HG02642 (cell line): Measurements from ENCODE around the gene PARD3B.
A peak's percentile ranks its signal among the peaks of the same experiment; 100 is the strongest.

Experiments used
- ATAC-seq: cut with Tn5 transposase; IDR thresholded peaks from one replicate; pipeline ENCODE4 v1.9.1; 2021; ENCODE audit warnings: mild to moderate bottlenecking; ENCODE audit not compliant: unreplicated experiment, poor library complexity

Gene PARD3B

DNA sequence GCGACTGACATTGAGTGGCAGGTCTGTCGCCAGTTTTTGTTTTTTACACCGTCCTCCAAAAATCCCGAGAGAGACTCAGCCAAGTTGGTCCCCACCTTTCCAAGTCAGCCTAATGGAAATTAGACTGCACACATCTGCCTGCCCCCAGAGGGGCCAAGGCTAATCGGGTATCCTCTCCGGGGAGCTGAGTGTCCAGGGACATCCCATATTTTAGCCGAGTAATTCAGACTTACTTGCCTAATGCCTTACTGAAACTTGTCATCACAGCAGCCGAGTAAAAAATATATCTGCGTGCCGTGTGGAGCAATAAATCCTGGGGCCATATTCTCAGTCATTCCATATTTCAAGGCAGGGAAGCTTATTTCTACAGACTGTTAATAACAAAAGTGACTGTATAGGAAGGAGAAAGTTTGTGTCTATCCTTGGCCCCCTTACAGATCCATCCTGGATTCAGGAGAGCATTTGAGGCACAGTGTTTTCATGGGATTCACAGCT is 1098.2 kb downstream of the PARD3B start:
- ATAC-seq = no peak

DNA sequence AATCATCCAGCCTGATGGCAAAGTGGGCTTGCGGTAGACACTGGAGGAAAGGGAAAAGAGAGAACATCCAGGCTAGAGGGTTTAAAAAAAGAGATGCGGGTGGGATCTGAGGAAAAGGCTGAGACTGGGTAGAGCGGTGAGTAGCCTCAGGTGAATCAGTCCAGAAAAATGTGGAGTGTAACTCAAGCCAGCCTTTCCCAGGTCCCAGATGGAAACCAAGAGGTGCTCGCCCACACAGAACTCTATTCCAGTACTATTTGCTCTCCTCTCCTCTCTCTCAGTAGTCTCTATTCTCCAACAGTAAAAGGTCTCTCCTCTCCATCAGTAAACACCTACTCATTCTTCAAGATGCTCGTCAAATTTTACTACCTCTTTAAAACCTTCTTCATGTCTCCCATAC is 1098.7 kb downstream of the PARD3B start:
- ATAC-seq = no peak

DNA sequence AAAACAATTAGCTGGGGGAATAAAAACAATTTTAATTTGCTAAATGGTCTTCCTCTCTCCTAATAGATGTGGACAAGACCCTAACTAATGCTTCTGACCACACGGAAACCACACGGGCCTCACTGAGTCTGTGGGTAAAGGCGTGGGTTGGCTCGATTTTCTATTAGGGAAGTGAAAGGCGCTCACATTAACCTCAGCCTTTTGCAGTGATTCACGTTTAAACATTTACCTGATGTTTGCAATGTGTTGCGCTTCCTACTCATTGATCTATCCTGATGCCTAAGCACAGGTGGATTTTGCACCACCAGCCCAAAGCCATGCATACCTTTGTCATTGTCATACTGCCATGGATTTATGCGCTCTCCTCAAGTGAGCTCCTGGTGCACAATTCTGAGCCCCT is 1101.4 kb downstream of the PARD3B start:
- ATAC-seq = peak; percentile 97

DNA sequence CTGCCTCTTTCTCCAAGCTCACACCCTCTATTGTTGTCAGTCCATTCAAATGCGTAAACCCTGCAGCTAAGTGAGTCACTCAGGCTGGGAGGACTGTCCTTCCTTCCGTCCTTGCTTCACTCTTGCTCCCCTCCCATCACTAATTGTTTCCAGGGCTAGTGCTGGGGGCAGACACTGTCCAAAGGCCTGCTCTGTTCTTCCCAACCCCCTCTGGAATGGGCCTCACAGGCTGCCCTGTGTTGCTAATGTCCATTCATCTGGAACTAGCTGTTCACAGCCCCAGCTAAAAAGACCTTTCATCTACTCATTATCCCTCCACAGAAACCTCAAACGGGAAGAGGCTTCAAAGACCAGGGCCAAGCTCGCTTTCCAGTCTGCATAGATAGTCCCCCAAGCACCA is 1105.2 kb downstream of the PARD3B start:
- ATAC-seq = no peak

DNA sequence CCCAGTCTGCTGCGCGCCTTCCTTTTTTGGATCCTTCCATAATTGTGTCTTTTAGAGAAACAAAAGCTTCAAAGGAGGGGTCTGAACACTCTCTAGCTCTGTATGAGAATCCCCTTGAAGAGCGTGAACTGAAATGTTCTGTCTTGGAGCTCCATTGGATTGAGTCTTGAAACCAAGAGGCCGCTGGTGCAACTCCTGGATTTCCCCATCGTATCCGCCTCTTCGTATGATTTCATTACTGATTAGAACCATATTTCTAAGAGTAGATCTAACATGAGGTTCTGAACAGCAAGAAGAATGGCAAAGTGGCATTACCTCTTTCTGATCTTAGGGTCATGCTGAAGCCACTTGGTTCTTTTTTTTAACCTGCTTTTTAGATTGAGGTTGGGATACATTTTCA is 1105.7 kb downstream of the PARD3B start:
- no peak for ATAC-seq

DNA sequence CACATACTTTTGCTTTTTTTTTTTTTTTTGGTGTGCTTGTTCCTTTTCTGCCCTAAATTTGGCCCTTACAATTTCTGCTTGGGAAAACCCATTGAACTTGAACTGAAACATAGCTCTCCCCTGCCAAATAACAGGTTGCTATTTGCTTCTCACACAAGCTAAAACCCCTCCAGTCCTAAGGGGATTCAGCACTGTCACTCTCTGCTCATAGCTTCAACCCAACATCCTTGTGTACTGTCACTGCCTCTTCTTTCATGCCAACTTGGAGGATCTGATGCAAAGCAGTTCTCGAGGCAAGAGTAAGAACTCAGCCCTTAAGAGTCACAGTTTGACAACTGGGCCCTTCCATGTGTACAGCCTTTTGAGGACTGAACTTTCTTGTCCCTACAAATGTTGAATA is 1106.4 kb downstream of the PARD3B start:
- ATAC-seq = no peak

DNA sequence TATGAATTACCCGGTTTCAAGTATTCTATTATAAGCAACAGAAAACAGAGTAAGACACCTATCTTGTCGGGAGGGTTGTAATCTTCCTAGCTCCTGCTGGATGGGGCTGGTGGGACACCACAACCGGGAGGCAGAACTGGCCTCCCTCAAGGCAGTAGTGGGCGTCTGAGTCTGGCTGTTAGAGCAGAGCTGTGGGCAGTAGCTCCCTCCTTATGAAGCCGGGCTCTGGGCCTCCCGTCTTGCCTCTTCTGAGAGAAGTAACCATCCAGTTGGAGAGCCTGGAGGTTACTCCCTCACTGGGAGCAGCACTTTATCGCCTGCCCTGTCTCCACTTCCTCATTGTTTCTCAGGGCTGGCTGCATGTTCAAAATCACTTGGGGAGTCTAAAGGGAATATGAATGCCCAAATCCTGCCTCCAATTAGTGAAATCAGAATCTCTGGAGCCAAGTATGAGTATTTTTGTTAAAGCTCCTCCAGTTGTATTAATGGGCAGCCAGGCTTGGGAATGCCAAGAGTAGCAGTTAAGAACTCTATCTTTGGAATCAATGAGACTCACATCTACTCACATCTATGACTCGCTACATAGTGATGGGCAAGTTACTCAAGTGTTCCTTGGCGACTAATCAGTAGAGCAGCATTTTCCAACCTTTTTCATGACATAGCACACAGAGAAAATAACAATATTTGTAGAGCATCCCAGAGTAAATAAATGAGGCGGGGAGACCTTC is 1109.8 kb downstream of the PARD3B start:
- no peak for ATAC-seq

DNA sequence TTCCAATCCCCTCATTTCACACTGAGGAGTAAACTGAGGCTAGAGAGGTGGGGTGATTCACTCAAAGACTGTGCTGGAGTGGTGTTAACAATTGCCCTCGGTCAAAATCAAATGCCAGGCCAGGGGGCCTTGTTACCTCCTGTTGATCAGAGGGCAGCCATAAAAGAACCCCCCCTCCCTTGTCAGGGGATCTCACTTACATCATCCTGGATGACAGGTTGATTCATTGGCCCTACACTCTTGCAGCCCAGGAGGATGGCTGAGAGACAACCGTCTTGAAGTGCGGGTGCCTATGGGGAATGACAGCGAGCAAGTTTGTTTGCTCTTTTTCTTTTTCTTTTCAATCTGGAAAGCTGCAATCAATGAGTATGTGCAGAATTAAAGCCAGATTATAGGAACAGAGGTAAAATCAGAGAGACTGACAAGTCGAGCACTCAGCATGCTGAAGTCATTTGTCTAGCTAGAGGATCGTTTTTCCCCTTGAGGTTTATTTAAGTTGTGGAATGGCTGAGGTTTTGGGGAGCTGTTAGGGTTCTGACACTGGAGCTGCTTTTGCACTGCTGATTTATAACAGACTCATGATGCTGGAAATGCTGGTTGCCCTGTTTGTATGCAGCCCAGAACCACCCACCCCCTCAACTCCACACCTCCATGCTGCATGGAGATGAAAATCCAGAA is 1110.6 kb downstream of the PARD3B start:
- no peak for ATAC-seq

DNA sequence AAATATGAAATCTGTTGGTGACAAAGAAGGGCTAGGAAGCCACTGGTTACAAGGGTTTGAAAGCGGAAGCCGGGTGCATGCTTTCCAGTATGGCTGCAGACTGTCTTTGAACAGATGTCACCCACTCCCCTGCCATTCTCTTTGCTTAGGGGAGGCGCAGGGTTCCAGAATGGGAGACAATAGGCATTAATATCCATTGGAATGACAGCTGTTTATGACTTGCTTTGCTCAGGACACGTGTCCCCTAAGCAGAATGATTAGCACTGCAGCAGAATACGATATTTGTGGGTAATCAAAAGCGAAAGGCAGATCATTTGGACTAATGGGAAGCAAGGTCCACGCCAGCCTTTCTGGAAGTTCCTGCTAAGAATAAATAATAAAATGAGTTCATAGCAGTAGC is 1111.2 kb downstream of the PARD3B start:
- ATAC-seq = no peak

DNA sequence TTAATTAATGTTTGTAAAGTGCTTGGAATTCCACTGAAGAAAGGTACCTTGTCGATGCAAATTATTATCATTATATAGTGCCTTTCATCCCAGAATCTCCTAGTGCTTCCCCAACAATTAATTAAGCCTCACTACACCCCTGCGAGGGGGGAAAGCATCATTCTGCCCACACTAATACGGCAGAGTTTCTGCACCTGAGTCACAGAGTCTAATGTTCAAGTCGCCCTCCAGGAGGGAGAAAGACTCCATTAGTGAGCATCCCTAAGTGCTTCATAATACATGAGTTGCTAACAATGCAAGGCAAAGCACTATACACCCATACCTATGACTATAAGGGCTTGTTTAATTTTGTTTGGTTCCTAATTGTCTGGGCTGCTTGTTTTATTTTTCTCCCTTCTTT is 1111.7 kb downstream of the PARD3B start:
- ATAC-seq = no peak

DNA sequence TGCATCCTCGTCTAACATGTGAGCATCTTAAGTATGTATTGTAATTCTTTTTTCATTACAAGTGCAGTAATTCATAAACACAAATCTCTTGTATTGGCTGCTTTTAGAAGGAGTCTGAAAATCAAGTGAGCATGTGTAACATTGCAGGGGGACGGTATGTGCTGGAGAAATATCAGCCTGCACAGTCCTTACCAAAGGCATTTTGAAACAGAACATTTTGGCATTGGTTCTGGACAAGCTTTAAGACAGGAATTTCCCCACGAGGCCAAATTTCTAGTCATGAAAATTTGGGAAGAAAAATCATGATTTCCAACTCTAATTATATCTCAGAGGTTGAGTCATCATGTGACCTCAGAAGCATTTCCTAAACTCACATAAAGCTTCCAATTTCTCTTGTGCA is 1112.3 kb downstream of the PARD3B start:
- no peak for ATAC-seq

DNA sequence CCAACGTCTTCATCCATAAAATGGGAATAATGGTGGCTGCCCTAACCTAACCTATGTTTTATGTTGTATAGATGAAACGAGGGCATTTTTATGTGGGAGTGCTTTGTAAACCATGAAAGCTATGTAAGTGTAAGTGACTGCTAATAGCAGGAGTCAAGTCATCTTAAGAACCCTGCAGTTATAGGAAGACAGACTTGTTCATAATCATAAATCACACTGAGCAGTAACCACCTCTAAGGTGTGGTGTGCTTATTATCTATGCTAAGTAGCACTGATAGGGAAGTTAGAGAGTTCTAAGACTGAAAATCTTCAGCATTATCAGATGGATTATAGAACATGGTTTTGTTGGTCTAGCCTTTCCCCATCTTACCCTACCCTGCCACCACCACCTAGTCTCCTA is 1112.8 kb downstream of the PARD3B start:
- ATAC-seq = no peak

DNA sequence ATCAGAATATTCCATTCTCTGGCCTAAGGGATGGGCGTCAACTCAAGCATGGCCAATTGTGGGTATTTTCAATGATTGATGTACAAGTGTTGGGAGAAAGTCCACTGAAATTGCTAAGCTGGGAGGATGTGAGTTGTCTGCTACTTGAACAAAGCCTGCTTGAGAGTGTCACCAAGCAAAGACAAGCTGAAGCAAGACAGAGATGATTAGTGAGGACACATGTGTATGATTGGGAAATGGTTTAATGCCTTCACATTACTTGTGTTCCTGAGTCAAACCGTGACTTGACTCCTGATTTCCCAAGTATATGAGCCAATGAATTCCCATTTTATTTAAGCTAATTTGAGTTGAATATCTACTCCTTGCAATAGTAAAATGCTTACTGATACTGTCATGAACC is 1113.3 kb downstream of the PARD3B start:
- no peak for ATAC-seq

DNA sequence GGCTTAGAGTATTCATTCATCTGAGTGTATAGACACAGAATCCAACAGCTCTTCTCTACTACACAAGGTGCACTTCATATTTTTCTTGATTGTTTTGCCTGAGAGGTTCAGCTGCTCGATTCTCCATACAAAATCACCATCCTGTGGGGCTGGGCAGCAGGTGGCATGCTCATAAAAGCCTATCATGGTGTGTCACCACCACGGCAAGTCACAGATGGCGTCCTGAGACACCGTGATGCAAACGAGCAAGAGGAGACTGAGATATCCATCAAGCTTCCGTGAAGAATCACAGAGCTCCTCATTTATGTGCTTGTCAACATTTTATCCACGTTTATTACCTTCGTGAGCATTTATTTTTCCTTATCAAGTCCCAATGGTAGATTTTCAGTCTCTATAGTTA is 1114.6 kb downstream of the PARD3B start:
- ATAC-seq = no peak

DNA sequence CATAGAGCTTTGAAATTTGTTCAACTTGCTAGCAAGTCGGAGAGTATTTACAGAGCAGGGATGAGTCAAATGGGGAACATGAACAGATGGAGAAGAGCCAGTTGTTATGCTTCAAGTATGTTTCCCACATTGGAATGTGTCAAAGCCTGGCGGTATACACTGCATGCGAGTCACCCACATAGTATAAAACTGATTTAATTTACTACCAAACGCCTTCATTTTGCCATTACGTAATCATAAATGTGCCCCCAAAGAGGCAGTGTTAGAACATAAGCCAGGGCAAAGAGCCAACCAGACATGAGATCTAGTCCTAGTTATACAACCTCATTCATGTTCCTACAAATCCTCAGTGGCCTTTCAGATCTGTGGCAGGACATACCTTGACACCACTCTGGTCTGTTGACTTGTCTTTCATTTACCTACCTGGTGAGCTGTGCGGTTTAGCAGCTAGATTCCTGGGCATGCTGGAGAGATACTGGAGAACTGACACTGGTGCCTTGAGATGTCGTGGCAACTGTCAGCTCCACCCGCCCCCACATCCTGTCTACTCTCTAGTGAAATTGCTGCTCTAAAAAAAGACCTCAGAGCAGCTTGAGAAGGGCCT is 1115.3 kb downstream of the PARD3B start:
- ATAC-seq = peak; percentile 87

DNA sequence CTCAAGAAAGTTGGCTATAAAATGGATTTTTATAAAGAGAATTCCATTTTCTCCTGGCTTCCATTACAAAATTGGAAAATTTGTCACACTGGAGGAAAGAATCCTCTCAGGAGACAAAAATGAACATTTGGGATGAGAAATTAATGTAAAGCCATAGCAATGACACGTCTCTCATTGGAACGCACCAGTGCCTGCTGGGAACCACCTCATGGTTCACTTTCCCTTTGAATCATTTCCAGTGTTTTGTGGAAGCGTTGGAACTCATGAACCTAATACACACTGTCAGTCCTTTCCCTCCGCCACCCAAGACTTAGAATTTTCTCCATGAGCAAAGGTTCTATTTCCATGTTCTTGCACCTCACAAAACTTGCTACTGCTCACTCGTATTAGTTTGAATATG is 1116.0 kb downstream of the PARD3B start:
- ATAC-seq = no peak

DNA sequence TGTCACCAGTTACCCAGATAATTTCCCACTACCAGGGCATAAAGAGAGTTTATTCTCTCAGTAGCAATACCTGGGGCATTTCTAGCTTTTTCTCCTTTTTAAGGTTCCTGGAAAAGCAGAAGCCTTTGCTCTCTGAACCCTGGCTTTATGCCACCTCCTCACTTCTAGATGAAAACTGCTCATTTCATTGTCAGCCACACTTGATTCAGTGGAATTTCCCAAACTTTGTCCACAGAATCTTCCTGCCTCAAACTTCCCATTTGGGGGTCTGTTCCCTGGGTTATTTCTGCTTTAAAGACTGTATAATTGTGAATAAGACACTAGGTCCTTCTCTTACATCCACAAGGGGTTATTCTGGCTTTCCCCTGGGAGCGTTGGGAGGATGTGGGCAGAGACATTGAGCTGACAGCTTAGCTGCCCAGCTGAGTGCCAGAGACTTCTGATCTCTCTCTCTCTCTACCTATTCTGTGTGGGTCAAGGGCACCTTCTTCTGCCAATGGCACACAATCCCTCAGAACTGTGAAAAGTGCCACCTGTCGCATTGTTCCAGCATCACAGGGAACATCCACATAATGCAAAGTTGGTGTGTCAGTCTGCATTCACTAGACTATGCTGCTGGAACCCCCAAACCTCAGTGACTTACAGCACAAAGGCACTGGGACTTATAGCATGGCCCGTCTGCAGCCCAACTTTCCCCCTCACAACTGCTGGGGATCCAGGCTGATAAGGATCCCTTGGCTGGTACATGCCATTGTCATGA is 1117.1 kb downstream of the PARD3B start:
- no peak for ATAC-seq

DNA sequence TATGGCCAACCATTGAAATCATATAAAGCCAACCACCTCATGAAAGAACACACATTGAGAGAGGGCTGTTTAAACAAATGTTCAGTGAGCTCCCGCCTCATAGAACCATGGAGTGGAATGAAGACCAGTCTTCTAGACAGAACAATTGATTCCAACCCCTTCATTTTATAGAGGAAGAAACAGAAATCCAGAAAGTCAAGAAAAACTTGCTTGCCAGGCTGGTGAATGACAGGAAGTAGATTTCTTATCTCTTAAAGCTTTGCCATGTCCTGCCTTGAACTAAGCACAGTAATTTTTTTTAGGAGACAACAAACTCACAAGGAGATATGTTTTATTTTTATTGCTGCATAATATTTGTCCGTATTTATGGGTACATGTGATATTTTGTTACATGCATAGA is 1120.5 kb downstream of the PARD3B start:
- no peak for ATAC-seq
